ENCODE measurements around the gene GRIA2. TPM values are rescaled to one million over a fixed set of nuclear protein-coding genes. Genes with fewer than 3 reads are reported as not detected.

The GRIA2 gene
- total RNA-seq, 2 donors from 2014 or later: not detected

DNA sequence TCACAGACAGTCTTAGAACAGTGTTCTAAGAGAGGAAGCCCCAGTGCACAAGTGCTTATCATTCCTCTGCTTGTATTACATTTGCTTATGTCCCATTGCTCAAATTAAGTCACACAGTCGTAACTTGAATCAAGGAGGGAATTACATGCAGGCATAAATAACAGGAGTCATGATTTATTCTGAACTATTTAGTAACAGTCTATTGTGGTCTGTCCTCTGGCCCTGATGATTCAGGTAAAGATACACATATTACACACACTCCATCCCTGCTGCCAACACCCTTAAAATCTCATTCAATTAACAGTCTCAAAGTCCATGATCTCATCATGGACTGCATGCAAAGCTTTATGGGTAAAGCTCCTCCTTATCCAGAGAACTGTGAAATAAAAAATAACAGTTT lies 60.1 kb downstream of the GRIA2 start:
- H3K9me3 ChIP-seq (ENCODE audit: control insufficient read depth, low read length, poor library complexity, severe bottlenecking): no peaks in the 10 kb centered on the region
- no peaks in the 10 kb centered on the region for H3K4me1 Mint-ChIP-seq
- H3K36me3 Mint-ChIP-seq (ENCODE audit: low read depth): no peaks in the 10 kb centered on the region
- no peak overlapping the region for H3K4me3 Mint-ChIP-seq
- H3K27ac Mint-ChIP-seq: no peak overlapping the region
- no peaks in the 10 kb centered on the region for H3K27me3 Mint-ChIP-seq
- no peak for ATAC-seq
- DNase-seq: no peak

DNA sequence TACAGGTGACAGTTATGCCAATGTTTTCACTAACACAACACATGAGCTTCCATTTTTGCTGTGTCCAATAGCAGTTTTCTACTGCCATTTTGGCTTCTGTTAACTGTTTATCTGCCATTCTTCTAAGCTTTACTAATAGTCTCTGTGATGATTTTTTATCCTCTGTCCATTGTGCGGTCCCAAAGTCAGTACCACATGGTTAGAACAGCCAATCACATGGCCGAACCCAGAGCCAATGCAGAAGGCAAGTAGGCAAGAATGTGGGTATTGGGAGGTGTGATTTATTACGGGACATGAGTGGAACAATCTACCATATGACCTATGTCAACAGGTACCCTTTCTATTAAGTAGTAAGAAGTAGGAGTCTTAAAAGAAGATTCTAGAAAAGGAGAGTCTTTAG lies 61.5 kb downstream of the GRIA2 start:
- H3K27ac Mint-ChIP-seq: no peak overlapping the region
- ATAC-seq: no peak
- no peaks in the 10 kb centered on the region for H3K36me3 Mint-ChIP-seq (ENCODE audit: low read depth)
- no peak overlapping the region for H3K4me3 Mint-ChIP-seq
- no peak for DNase-seq
- no peaks in the 10 kb centered on the region for H3K9me3 ChIP-seq (ENCODE audit: control insufficient read depth, low read length, poor library complexity, severe bottlenecking)
- no peaks in the 10 kb centered on the region for H3K27me3 Mint-ChIP-seq
- no peaks in the 10 kb centered on the region for H3K4me1 Mint-ChIP-seq

DNA sequence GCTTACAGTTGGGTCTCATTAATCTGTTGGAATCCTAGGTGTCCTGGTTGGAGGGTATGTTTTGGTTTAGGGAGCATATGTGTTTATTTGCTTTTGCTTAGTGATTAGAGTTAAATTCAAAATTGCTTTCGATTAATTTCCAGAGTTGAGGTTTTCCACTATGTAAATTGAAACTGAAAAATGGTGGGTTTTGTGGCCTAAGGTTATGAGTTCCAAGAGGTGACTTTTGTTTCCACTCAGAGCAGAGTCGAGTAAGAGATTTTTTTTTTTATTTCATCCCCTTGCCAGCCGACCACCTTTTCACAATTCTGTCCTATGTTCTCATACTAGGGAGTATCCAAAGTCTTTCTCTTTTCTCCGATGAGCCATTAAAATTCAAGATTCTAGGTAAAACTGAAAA lies 66.9 kb downstream of the GRIA2 start:
- Mint-ChIP-seq H3K4me1 (no peaks in the 10 kb centered on the region), H3K4me3 (no peak overlapping the region), H3K27ac (no peak overlapping the region), H3K36me3 (ENCODE audit: low read depth) (no peaks in the 10 kb centered on the region), H3K27me3 (no peaks in the 10 kb centered on the region)
- ATAC-seq (no peak), DNase-seq (no peak)
- H3K9me3 ChIP-seq (ENCODE audit: control insufficient read depth, low read length, poor library complexity, severe bottlenecking): no peaks in the 10 kb centered on the region

DNA sequence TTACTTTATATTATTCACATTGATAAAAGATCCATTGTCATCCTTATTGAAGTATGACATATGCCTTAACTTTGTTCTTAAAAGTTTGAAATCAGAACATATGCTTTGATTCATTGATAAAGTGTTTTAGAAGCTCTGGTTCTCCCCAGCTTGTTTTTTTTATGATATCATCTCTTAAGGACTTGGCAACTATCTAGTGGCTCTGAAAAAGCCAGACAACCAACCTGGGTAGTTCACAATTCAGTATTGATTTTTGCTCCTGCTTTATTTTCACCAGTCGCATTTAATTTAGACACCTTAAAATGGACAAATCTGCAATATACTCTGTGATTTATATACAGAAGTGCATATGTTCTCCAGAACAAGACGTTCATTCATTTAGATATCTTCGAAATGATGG lies 70.1 kb downstream of the GRIA2 start:
- no peaks in the 10 kb centered on the region for H3K4me1 Mint-ChIP-seq
- no peak overlapping the region for H3K27ac Mint-ChIP-seq
- no peaks in the 10 kb centered on the region for H3K36me3 Mint-ChIP-seq (ENCODE audit: low read depth)
- DNase-seq: no peak
- no peak overlapping the region for H3K4me3 Mint-ChIP-seq
- no peak for ATAC-seq
- no peaks in the 10 kb centered on the region for H3K9me3 ChIP-seq (ENCODE audit: control insufficient read depth, low read length, poor library complexity, severe bottlenecking)
- H3K27me3 Mint-ChIP-seq: no peaks in the 10 kb centered on the region

DNA sequence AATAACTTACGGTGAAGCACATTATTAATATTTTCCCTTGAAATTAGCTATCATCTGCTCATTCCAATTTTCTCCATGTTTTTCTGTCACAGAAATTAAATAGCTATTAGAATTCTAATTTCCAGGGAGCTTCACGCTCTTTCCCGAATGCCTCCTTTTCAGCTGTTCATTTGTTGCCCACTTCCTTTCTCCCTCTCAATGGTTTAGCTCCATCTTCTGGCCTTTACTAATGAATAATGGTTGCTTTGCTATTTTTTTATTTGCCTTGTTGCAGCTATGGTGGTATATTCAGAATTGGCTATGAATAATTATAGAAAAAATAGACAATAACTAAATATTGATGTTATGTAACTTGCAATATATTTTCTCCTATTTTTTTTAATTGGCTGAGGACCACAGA lies 70.5 kb downstream of the GRIA2 start:
- ATAC-seq (no peak), DNase-seq (no peak)
- no peak overlapping the region for H3K27ac Mint-ChIP-seq

DNA sequence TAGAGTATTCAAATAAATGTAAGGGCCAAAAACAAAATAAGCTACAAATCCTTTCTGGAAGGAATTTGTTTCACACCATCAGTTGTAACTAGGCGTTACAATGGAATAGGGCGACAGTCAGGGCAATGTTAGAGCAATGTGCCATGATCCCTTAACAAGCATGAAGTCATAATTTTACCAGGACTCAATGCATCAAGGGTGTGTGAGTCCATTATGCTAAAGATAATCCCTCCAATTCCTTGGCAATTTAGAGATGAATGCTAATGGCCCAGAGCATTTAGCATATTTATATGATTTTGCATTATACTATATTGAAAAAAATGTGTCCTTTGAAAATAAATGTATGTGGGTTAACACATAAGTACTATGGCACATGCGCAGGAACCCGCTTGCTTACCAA lies 73.1 kb downstream of the GRIA2 start:
- ATAC-seq: no peak
- H3K27me3 Mint-ChIP-seq: no peaks in the 10 kb centered on the region

More for the DNA sequence above, 70.5 kb downstream of the GRIA2 start:
- Mint-ChIP-seq H3K36me3 (ENCODE audit: low read depth) (no peaks in the 10 kb centered on the region), H3K27me3 (no peaks in the 10 kb centered on the region), H3K4me3 (no peak overlapping the region), H3K4me1 (no peaks in the 10 kb centered on the region)
- H3K9me3 ChIP-seq (ENCODE audit: control insufficient read depth, low read length, poor library complexity, severe bottlenecking): no peaks in the 10 kb centered on the region

DNA sequence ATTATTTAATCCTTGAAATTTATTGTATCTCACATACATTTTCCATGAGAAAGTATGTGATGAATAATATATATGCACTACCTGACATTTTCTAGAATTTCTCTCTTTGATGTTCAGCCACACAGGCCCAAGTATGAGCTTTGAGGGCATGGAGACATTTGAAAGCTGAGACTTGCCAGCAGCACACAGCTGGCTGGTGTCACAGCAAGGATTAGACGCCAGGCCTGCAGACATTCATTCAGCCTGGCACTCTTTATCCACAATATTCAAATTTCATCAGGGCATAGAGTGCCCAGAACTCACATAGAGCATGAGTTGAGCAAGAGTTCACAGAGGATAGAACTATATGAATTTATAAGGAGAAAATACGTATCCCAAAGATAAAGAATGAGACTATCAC lies 74.0 kb downstream of the GRIA2 start:
- ATAC-seq (no peak), DNase-seq (no peak)
- H3K4me1 Mint-ChIP-seq: no peaks in the 10 kb centered on the region
- H3K4me3 Mint-ChIP-seq: no peak overlapping the region
- H3K27ac Mint-ChIP-seq: no peak overlapping the region
- no peaks in the 10 kb centered on the region for H3K9me3 ChIP-seq (ENCODE audit: control insufficient read depth, low read length, poor library complexity, severe bottlenecking)
- no peaks in the 10 kb centered on the region for H3K27me3 Mint-ChIP-seq
- H3K36me3 Mint-ChIP-seq (ENCODE audit: low read depth): no peaks in the 10 kb centered on the region

More for the DNA sequence above, 73.1 kb downstream of the GRIA2 start:
- Mint-ChIP-seq H3K27ac (no peak overlapping the region), H3K4me3 (no peak overlapping the region), H3K36me3 (ENCODE audit: low read depth) (no peaks in the 10 kb centered on the region), H3K4me1 (no peaks in the 10 kb centered on the region)
- H3K9me3 ChIP-seq (ENCODE audit: control insufficient read depth, low read length, poor library complexity, severe bottlenecking): no peaks in the 10 kb centered on the region
- DNase-seq: no peak

DNA sequence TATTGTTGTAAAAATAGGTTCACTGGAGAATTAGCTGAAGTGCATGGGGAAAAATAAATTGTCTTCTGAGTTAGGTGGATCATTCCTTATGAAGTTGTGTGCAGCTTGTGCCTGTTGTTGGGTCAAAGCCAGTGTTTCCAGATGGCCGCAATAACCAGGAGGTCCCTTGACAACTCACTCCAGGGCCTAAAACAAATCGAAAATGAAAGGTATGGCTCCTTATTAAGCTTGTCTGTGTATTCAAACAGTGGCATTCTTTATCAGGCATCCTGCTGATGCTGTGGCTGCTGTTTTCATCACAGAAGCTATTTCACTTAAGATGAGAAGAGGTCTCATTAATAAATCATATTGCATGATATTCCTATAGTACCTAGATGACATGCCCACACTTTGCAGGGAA lies 80.2 kb downstream of the GRIA2 start:
- Mint-ChIP-seq H3K27me3 (no peaks in the 10 kb centered on the region), H3K36me3 (ENCODE audit: low read depth) (no peaks in the 10 kb centered on the region), H3K4me3 (no peak overlapping the region), H3K27ac (no peak overlapping the region), H3K4me1 (no peaks in the 10 kb centered on the region)
- DNase-seq (no peak), ATAC-seq (no peak)
- no peaks in the 10 kb centered on the region for H3K9me3 ChIP-seq (ENCODE audit: control insufficient read depth, low read length, poor library complexity, severe bottlenecking)

DNA sequence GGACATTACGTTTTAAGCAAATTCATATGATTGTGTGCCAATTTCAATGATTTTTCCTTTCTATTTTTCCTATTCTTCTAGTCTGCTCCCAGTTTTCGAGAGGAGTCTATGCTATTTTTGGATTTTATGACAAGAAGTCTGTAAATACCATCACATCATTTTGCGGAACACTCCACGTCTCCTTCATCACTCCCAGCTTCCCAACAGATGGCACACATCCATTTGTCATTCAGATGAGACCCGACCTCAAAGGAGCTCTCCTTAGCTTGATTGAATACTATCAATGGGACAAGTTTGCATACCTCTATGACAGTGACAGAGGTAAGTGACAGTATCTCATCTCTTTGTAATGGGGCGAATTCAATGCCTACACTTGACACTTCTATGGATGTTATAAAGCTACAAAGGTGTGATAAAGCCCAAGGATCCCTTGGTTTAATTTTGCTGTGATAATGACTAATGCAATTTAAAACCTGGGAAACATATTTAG lies 83.0 kb downstream of the GRIA2 start:
- DNase-seq (no peak), ATAC-seq (no peak)
- Mint-ChIP-seq H3K4me1 (no peaks in the 10 kb centered on the region), H3K27me3 (no peaks in the 10 kb centered on the region), H3K4me3 (no peak overlapping the region), H3K36me3 (ENCODE audit: low read depth) (no peaks in the 10 kb centered on the region), H3K27ac (no peak overlapping the region)
- no peaks in the 10 kb centered on the region for H3K9me3 ChIP-seq (ENCODE audit: control insufficient read depth, low read length, poor library complexity, severe bottlenecking)

DNA sequence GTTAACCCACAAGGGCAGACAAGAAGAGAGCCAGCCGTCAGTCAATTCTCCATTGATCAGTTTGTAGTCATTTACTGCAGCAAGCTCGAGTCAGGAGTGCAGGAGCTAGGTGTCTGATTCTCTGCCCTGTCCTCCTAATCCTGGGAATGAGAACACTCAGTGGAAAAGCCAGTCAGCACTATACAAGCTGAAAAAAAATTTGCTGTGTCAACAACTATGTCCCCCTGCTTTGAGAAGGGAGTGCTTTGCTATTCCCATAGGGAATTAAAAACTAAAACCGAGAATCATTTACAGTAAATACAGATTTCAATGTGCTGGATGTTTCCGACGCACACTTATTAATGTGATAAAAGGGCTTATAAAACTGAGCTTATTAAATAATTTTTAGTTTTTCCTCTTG lies 84.2 kb downstream of the GRIA2 start:
- H3K9me3 ChIP-seq (ENCODE audit: control insufficient read depth, low read length, poor library complexity, severe bottlenecking): no peaks in the 10 kb centered on the region
- ATAC-seq: no peak
- Mint-ChIP-seq H3K36me3 (ENCODE audit: low read depth) (no peaks in the 10 kb centered on the region), H3K4me3 (no peak overlapping the region), H3K4me1 (no peaks in the 10 kb centered on the region), H3K27me3 (no peaks in the 10 kb centered on the region), H3K27ac (no peak overlapping the region)
- DNase-seq: no peak

DNA sequence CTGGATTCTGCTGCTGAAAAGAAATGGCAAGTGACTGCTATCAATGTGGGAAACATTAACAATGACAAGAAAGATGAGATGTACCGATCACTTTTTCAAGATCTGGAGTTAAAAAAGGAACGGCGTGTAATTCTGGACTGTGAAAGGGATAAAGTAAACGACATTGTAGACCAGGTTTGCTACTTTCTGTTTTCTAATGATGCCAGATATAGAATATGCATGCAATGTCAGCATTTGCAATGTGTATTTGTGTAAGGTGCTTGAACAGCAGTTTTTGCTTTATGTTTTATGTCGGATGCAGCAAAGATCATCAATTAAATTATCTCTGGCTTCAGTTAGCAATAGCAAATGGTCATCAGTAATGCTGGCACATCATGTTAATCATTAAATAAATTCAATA lies 92.2 kb downstream of the GRIA2 start:
- H3K4me1 Mint-ChIP-seq: no peaks in the 10 kb centered on the region
- H3K36me3 Mint-ChIP-seq (ENCODE audit: low read depth): no peaks in the 10 kb centered on the region
- H3K9me3 ChIP-seq (ENCODE audit: control insufficient read depth, low read length, poor library complexity, severe bottlenecking): no peaks in the 10 kb centered on the region
- no peaks in the 10 kb centered on the region for H3K27me3 Mint-ChIP-seq
- ATAC-seq: no peak
- H3K4me3 Mint-ChIP-seq: no peak overlapping the region
- no peak overlapping the region for H3K27ac Mint-ChIP-seq
- DNase-seq: no peak

DNA sequence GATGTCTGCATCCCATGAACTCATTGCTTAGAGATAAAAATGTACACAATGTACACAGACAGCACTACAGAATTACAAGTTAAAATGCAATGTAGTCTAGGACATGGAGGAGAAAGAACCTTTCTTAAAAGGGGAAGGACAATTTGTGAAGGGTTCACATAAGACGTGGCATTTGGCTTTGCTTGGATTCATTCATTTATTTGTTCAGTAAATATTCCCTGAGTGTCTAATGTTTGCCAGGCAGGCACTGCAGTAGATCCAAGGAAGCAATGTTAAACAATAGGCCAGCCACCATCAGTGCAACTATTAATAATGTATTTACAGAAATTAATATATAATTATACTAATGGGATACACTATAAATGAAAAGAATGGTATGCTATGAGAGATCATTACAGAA lies 94.4 kb downstream of the GRIA2 start:
- Mint-ChIP-seq H3K27ac (no peak overlapping the region), H3K27me3 (no peaks in the 10 kb centered on the region), H3K36me3 (ENCODE audit: low read depth) (no peaks in the 10 kb centered on the region), H3K4me3 (no peak overlapping the region), H3K4me1 (no peaks in the 10 kb centered on the region)
- no peak for ATAC-seq
- DNase-seq: no peak
- no peaks in the 10 kb centered on the region for H3K9me3 ChIP-seq (ENCODE audit: control insufficient read depth, low read length, poor library complexity, severe bottlenecking)

DNA sequence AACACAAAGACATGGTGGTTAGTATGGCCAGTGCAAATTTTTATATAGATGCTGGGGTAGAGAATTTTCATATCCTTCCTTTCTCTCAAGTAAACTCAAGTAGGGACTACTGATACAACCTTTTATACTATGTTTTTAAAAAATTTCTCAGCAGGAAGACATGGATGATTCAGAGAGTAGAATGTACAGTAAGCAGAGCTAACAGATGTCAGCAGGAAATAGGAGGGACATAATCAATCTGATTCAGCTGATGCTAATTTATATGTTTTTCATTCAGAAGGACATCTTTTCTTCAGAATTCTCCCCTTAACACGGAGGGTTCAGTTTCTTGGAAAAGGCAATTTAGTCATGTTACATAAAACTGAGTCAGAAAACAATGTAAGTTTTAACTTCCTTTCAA lies 95.4 kb downstream of the GRIA2 start:
- Mint-ChIP-seq H3K4me1 (no peaks in the 10 kb centered on the region), H3K27me3 (no peaks in the 10 kb centered on the region), H3K36me3 (ENCODE audit: low read depth) (no peaks in the 10 kb centered on the region), H3K27ac (no peak overlapping the region), H3K4me3 (no peak overlapping the region)
- H3K9me3 ChIP-seq (ENCODE audit: control insufficient read depth, low read length, poor library complexity, severe bottlenecking): no peaks in the 10 kb centered on the region
- DNase-seq: no peak
- no peak for ATAC-seq

DNA sequence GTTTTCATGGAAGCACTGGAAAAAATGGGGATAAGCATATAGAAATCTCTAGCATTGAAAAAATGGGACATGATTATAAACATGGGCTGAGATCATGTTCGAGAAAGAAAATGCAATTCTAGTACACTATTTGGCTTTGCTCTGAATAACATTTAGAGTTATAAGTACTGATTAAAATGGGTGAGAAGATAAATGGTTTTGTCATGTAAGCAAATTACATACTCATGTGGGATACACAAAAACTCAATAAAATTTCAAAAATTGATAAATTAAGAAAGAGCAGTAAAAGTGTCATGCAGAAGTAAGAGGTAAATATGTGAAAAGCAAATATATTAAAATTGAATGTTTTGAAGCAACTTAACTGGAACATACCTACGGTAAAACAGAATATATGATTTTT lies 99.6 kb downstream of the GRIA2 start:
- Mint-ChIP-seq H3K27ac (no peak overlapping the region), H3K4me1 (no peaks in the 10 kb centered on the region)

DNA sequence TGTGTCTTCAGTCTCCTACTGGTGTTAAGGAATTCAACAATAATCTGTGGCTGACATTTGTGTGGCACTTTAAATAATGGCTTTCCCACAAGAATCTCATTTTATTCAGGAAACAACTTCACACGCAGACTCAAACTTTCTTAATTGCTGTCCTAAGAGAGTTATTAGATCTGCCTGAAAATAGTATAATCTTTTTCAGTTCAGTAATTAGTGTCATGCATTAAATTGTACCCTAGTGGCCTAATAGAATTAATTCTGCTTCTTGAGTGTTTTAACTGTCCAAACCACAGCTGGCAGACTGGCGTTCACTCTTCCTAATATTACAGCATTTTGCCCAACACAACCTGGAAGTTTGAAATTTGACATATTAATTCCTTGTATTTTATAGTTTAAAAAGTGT lies 107.1 kb downstream of the GRIA2 start:
- no peaks in the 10 kb centered on the region for H3K9me3 ChIP-seq (ENCODE audit: control insufficient read depth, low read length, poor library complexity, severe bottlenecking)
- Mint-ChIP-seq H3K27ac (no peak overlapping the region), H3K4me1 (no peaks in the 10 kb centered on the region), H3K27me3 (no peaks in the 10 kb centered on the region), H3K36me3 (ENCODE audit: low read depth) (no peaks in the 10 kb centered on the region), H3K4me3 (no peak overlapping the region)
- no peak for ATAC-seq
- no peak for DNase-seq

More for the DNA sequence above, 99.6 kb downstream of the GRIA2 start:
- Mint-ChIP-seq H3K4me3 (no peak overlapping the region), H3K27me3 (no peaks in the 10 kb centered on the region), H3K36me3 (ENCODE audit: low read depth) (no peaks in the 10 kb centered on the region)
- no peaks in the 10 kb centered on the region for H3K9me3 ChIP-seq (ENCODE audit: control insufficient read depth, low read length, poor library complexity, severe bottlenecking)
- no peak for DNase-seq
- ATAC-seq: no peak

Data from T-helper 17 cell (primary cell).